Smooth muscle cell (in vitro differentiated cells): ENCODE measurements around the gene MORN3. TPM values are rescaled to one million over a fixed set of nuclear protein-coding genes. Genes with fewer than 3 reads are reported as not detected.

Experiments
- DNase-seq: peaks from one replicate; lab custom pipeline; 2025; ENCODE audit not compliant: unreplicated experiment; lab: John Stamatoyannopoulos, UW
- H2AFZ ChIP-seq: fragments of 200-600 bp; sonication (generic); 2 replicates; pipeline ENCODE4 v1.6.0; 2016; ENCODE audit warnings: antibody characterized with exemption, low read depth, mild to moderate bottlenecking
- H3F3A ChIP-seq: fragments of 200-600 bp; sonication (generic); 2 replicates; pipeline ENCODE4 v1.6.0; 2017; ENCODE audit warnings: antibody characterized with exemption, low read depth
- H3K27ac ChIP-seq: fragments of 200-600 bp; sonication (generic); 2 replicates; pipeline ENCODE4 v1.5.1; 2016; ENCODE audit warnings: low read depth, mild to moderate bottlenecking
- H3K27me3 ChIP-seq: fragments of 200-600 bp; sonication (generic); 2 replicates; pipeline ENCODE4 v1.6.1; 2016; ENCODE audit warnings: low read depth, mild to moderate bottlenecking
- H3K36me3 ChIP-seq: fragments of 200-600 bp; sonication (generic); 2 replicates; pipeline ENCODE4 v1.5.1; 2016; ENCODE audit warnings: low read depth
- H3K4me1 ChIP-seq: fragments of 200-600 bp; sonication (generic); 2 replicates; pipeline ENCODE4 v1.5.1; 2016; ENCODE audit warnings: low read depth
- H3K4me2 ChIP-seq: fragments of 200-600 bp; sonication (generic); 2 replicates; pipeline ENCODE4 v1.6.0; 2016; ENCODE audit warnings: mild to moderate bottlenecking
- H3K4me3 ChIP-seq: fragments of 200-600 bp; sonication (generic); 2 replicates; pipeline ENCODE4 v1.5.1; 2016; ENCODE audit warnings: mild to moderate bottlenecking
- H3K79me2 ChIP-seq: fragments of 200-600 bp; sonication (generic); 2 replicates; pipeline ENCODE4 v1.6.0; 2016; ENCODE audit warnings: low read depth, mild to moderate bottlenecking
- H3K9ac ChIP-seq: fragments of 200-600 bp; sonication (generic); 2 replicates; pipeline ENCODE4 v1.6.0; 2016; ENCODE audit warnings: low read depth
- H3K9me3 ChIP-seq: fragments of 200-600 bp; sonication (generic); replicated peaks from 2 replicates; pipeline ENCODE4 v1.5.1; 2016; ENCODE audit warnings: low read depth
- H4K20me1 ChIP-seq: fragments of 200-600 bp; sonication (generic); 2 replicates; pipeline ENCODE4 v1.6.0; 2016; ENCODE audit warnings: low read depth
- CTCF ChIP-seq: fragments of 200-600 bp; sonication (generic); IDR thresholded peaks from 2 replicates; pipeline ENCODE4 v1.5.1; 2017; ENCODE audit warnings: borderline replicate concordance, mild to moderate bottlenecking, antibody characterized with exemption; ENCODE audit not compliant: insufficient read depth, poor library complexity, severe bottlenecking
- WGBS: methylation state at CpG from one replicate; pipeline ENCODE4 v1.1.7; 2016; ENCODE audit warnings: low lambda C conversion rate; 5-methylcytosine and 5-hydroxymethylcytosine counted together
- polyA plus RNA-seq: library from polyadenylated mRNA; unstranded; fragments of >200 nt; fragmentation: Nextera tagmentation; extraction: Ambion mirVana; gene quantifications from 2 replicates; pipeline ENCODE4 v1.2.1, GENCODE V29; 2016
- total RNA-seq: library from RNA; depleted of rRNA; stranded (reverse); fragments of >200 nt; gene quantifications from 2 replicates; pipeline ENCODE4 v1.2.3, GENCODE V29; 2014

The MORN3 gene
- total and polyA plus RNA-seq, 2 experiments from 2014 or later, result 0.18 to 2.0 TPM

- no peaks in the 10 kb centered on the region for H4K20me1 ChIP-seq
- no peak overlapping the region for H2AFZ ChIP-seq
- H3K9ac ChIP-seq, result no peak overlapping the region
- H3K27ac ChIP-seq, result no peak overlapping the region
- H3K4me2 ChIP-seq, result no peak overlapping the region
- peaks cover 14% of the 10 kb centered on the region for H3K4me1 ChIP-seq
- H3K9me3 ChIP-seq, result no peaks in the 10 kb centered on the region
- DNase-seq, result no peak
- H3F3A ChIP-seq, result no peaks in the 10 kb centered on the region
- no peaks in the 10 kb centered on the region for H3K27me3 ChIP-seq
- no peak for TF ChIP-seq CTCF
- no peaks in the 10 kb centered on the region for H3K79me2 ChIP-seq
- no peak overlapping the region for H3K4me3 ChIP-seq
- no peaks in the 10 kb centered on the region for H3K36me3 ChIP-seq
- WGBS, result 87% methylated on average over 18 of the region's 18 CpGs
These were observed 12.0 kb downstream of the MORN3 start for GRCh38 chr12:121657305-121658008.

- Histone ChIP-seq H4K20me1 (no peaks in the 10 kb centered on the region), H3K4me3 (no peak overlapping the region)
These were observed 13.3 kb downstream of the MORN3 start for GRCh38 chr12:121656122-121656521.

GRCh38 chr12:121653999-121654398 is 15.5 kb downstream of the MORN3 start:
- Histone ChIP-seq H3F3A (no peaks in the 10 kb centered on the region), H3K4me3 (no peak overlapping the region), H3K27ac (no peak overlapping the region), H4K20me1 (no peaks in the 10 kb centered on the region), H3K4me1 (peaks cover 6% of the 10 kb centered on the region), H3K9ac (no peak overlapping the region), H3K9me3 (no peaks in the 10 kb centered on the region), H3K79me2 (no peaks in the 10 kb centered on the region), H3K4me2 (no peak overlapping the region), H2AFZ (no peak overlapping the region), H3K36me3 (no peaks in the 10 kb centered on the region), H3K27me3 (no peaks in the 10 kb centered on the region)
- TF ChIP-seq CTCF, result no peak
- WGBS, result 71% methylated on average over 9 of the region's 18 CpGs
- no peak for DNase-seq

More at GRCh38 chr12:121656122-121656521, 13.3 kb downstream of the MORN3 start:
- H3K4me1 ChIP-seq, result peaks cover 14% of the 10 kb centered on the region
- H3K79me2 ChIP-seq, result no peaks in the 10 kb centered on the region
- DNase-seq, result no peak
- WGBS, result 100% methylated on average over 2 of the region's 2 CpGs
- no peak overlapping the region for H2AFZ ChIP-seq
- H3K36me3 ChIP-seq, result no peaks in the 10 kb centered on the region
- H3F3A ChIP-seq, result no peaks in the 10 kb centered on the region
- H3K4me2 ChIP-seq, result no peak overlapping the region
- no peaks in the 10 kb centered on the region for H3K9me3 ChIP-seq
- no peaks in the 10 kb centered on the region for H3K27me3 ChIP-seq
- H3K9ac ChIP-seq, result no peak overlapping the region
- no peak overlapping the region for H3K27ac ChIP-seq
- TF ChIP-seq CTCF, result no peak

- H3K9me3 ChIP-seq, result no peaks in the 10 kb centered on the region
- H3F3A ChIP-seq, result no peaks in the 10 kb centered on the region
- no peak overlapping the region for H3K27ac ChIP-seq
- TF ChIP-seq CTCF, result no peak
- H3K4me3 ChIP-seq, result no peak overlapping the region
- H3K36me3 ChIP-seq, result no peaks in the 10 kb centered on the region
- no peaks in the 10 kb centered on the region for H4K20me1 ChIP-seq
- H3K79me2 ChIP-seq, result no peaks in the 10 kb centered on the region
- no peaks in the 10 kb centered on the region for H3K27me3 ChIP-seq
- no peak for DNase-seq
- H3K4me1 ChIP-seq, result no peaks in the 10 kb centered on the region
- H3K4me2 ChIP-seq, result no peak overlapping the region
- H3K9ac ChIP-seq, result no peak overlapping the region
- WGBS, result 93% methylated on average over 16 of the region's 16 CpGs
- H2AFZ ChIP-seq, result no peak overlapping the region
These were observed 16.5 kb downstream of the MORN3 start for GRCh38 chr12:121652767-121653497.
